Fibroblast of lung (primary cell): ENCODE results near the gene NEMP2. TPM values are rescaled to one million over a fixed set of nuclear protein-coding genes. Genes with fewer than 3 reads are reported as not detected.

Experiments used
- DNase-seq, 2 donors: peaks; one replicate each; pipeline versions ENCODE4 v3.0.0 to v3.0.0-alpha.2; 2010; ENCODE audit warnings: low read depth in 2 of 2
- H2AFZ ChIP-seq: 2 replicates; pipeline ENCODE4 v1.5.1; 2012; ENCODE audit warnings: low read length, control low read depth, inconsistent platforms
- H3K27ac ChIP-seq: 2 replicates; pipeline ENCODE4 v1.5.1; 2011; ENCODE audit warnings: low read length, control low read depth; ENCODE audit not compliant: insufficient read depth
- H3K27me3 ChIP-seq: 2 replicates; pipeline ENCODE4 v1.5.1; 2011; ENCODE audit warnings: mild to moderate bottlenecking, low read length; ENCODE audit not compliant: control insufficient read depth, insufficient read depth
- H3K36me3 ChIP-seq: 2 replicates; pipeline ENCODE4 v1.5.1; 2011; ENCODE audit warnings: low read length; ENCODE audit not compliant: control insufficient read depth, insufficient read depth
- H3K4me1 ChIP-seq: 2 replicates; pipeline ENCODE4 v1.5.1; 2011; ENCODE audit warnings: low read length; ENCODE audit not compliant: control insufficient read depth, insufficient read depth; ENCODE audit errors: extremely low read depth
- H3K4me2 ChIP-seq: 2 replicates; pipeline ENCODE4 v1.5.1; 2011; ENCODE audit warnings: low read length, control low read depth; ENCODE audit not compliant: insufficient read depth; ENCODE audit errors: extremely low read depth
- H3K4me3 ChIP-seq, 4 experiments: fragments of 200-600 bp in 1 of 4; sonication (generic) in 1 of 4; replicated peaks in 1 of 4; 2 replicates each; pipeline ENCODE4 v1.5.1; 2011 to 2016; ENCODE audit warnings: low read length in 4 of 4, low read depth in 3 of 4, mild to moderate bottlenecking in 3 of 4, control low read depth in 2 of 4, inconsistent platforms in 1 of 4, mixed read lengths in 1 of 4; ENCODE audit not compliant: insufficient read depth in 1 of 4; ENCODE audit errors: control extremely low read depth in 1 of 4
- H3K79me2 ChIP-seq: 2 replicates; pipeline ENCODE4 v1.5.1; 2012; ENCODE audit warnings: mild to moderate bottlenecking, low read length, inconsistent platforms; ENCODE audit not compliant: control insufficient read depth, insufficient read depth
- H3K9ac ChIP-seq: 2 replicates; pipeline ENCODE4 v1.5.1; 2011; ENCODE audit warnings: mild to moderate bottlenecking, low read length, control low read depth; ENCODE audit not compliant: insufficient read depth
- H3K9me3 ChIP-seq: 2 replicates; pipeline ENCODE4 v1.5.1; 2012; ENCODE audit warnings: low read depth, low read length; ENCODE audit not compliant: control insufficient read depth, insufficient read depth
- H4K20me1 ChIP-seq: 2 replicates; pipeline ENCODE4 v1.5.1; 2011; ENCODE audit warnings: low read length; ENCODE audit not compliant: control insufficient read depth, insufficient read depth; ENCODE audit errors: extremely low read depth
- CTCF ChIP-seq, 2 donors: IDR thresholded peaks in 1 of 2; conservative IDR thresholded peaks in 1 of 2; 1 replicate in 1 of 2; 2 replicates in 1 of 2; pipeline ENCODE4 v1.5.1; 2011 to 2012; ENCODE audit warnings: low read length in 2 of 2, control low read depth in 1 of 2, inconsistent platforms in 1 of 2, low read depth in 1 of 2, mild to moderate bottlenecking in 1 of 2
- EZH2 ChIP-seq: IDR thresholded peaks from 2 replicates; pipeline ENCODE4 v1.5.1; 2012; ENCODE audit warnings: low read length, control low read depth, mild to moderate bottlenecking; ENCODE audit errors: missing control alignments
- polyA plus RNA-seq, 2 donors: library from polyadenylated mRNA; depleted of rRNA in 1 of 2; stranded (reverse) in 1 of 2; unstranded in 1 of 2; fragments of >200 nt; gene quantifications; 2 replicates each; pipeline ENCODE4 v1.2.1, GENCODE V29; 2011 to 2012; ENCODE audit warnings: missing spikeins in 1 of 2
- total RNA-seq: library from RNA; depleted of rRNA; stranded (reverse); fragments of >200 nt; gene quantifications from 2 replicates; pipeline ENCODE4 v1.2.1, GENCODE V29; 2014

NEMP2 gene
- total and polyA plus RNA-seq, 2 donors (not counting 1 experiment from before 2014, with no cell fraction given), result 5.5 to 6.3 TPM

GRCh38 chr2:190458352-190459107 is 76.0 kb downstream of the NEMP2 start:
- Histone ChIP-seq H2AFZ (no peak overlapping the region), H3K4me2 (no peak overlapping the region), H3K36me3 (no peaks in the 10 kb centered on the region), H3K9ac (no peak overlapping the region), H4K20me1 (no peaks in the 10 kb centered on the region), H3K4me3 (no peak overlapping the region), H3K4me1 (no peaks in the 10 kb centered on the region), H3K9me3 (no peaks in the 10 kb centered on the region), H3K27ac (no peak overlapping the region), H3K27me3 (no peaks in the 10 kb centered on the region), H3K79me2 (no peaks in the 10 kb centered on the region)
- no peak for TF ChIP-seq EZH2
- TF ChIP-seq CTCF (conservative IDR thresholded peaks at IDR 0.05 in 1 of 2, IDR thresholded peaks at IDR 0.05 in 1 of 2; ENCODE audit: low read depth in 1 of 2, low read length in 2 of 2), result no peak
- no peak for DNase-seq

GRCh38 chr2:190457256-190457655 is 77.3 kb downstream of the NEMP2 start:
- Histone ChIP-seq H3K27me3 (no peaks in the 10 kb centered on the region), H3K79me2 (no peaks in the 10 kb centered on the region), H3K36me3 (no peaks in the 10 kb centered on the region), H3K27ac (no peak overlapping the region), H3K4me1 (no peaks in the 10 kb centered on the region), H3K9me3 (no peaks in the 10 kb centered on the region), H2AFZ (no peak overlapping the region), H3K4me3 (no peak overlapping the region), H3K4me2 (no peak overlapping the region), H4K20me1 (no peaks in the 10 kb centered on the region), H3K9ac (no peak overlapping the region)
- TF ChIP-seq EZH2, result no peak
- no peak for TF ChIP-seq CTCF (conservative IDR thresholded peaks at IDR 0.05 in 1 of 2, IDR thresholded peaks at IDR 0.05 in 1 of 2; ENCODE audit: low read depth in 1 of 2, low read length in 2 of 2)
- no peak for DNase-seq

DNA sequence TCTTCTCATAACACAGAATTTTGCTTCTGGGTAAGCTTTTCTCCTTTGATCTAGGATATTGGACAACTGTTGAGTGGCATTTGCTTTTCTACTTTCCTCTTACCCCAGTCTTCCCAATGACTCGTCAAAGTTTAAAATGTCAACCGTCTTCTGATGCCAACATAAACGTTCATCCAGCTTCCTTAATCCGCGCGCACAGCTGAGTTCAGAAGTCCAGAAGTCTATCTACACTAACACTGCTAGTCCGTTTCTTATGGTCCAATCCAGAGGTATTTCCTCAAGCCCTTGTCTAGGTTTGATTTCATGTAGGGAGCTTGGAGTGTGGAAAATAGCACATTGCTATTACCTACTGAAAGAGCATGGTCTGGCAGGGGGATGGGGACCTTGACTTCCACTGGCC is 77.7 kb downstream of the NEMP2 start:
- no peaks in the 10 kb centered on the region for H3K4me1 ChIP-seq
- no peak overlapping the region for H3K27ac ChIP-seq
- no peaks in the 10 kb centered on the region for H3K79me2 ChIP-seq
- no peak overlapping the region for H3K9ac ChIP-seq
- no peak overlapping the region for H2AFZ ChIP-seq
- H3K4me2 ChIP-seq, result no peak overlapping the region
- H3K27me3 ChIP-seq, result no peaks in the 10 kb centered on the region
- no peak overlapping the region for H3K4me3 ChIP-seq
- peak in 1 of 2 donors; percentile 13 for DNase-seq
- no peaks in the 10 kb centered on the region for H3K36me3 ChIP-seq
- no peaks in the 10 kb centered on the region for H3K9me3 ChIP-seq
- H4K20me1 ChIP-seq, result no peaks in the 10 kb centered on the region
- TF ChIP-seq CTCF (conservative IDR thresholded peaks at IDR 0.05 in 1 of 2, IDR thresholded peaks at IDR 0.05 in 1 of 2; ENCODE audit: low read depth in 1 of 2, low read length in 2 of 2), result no peak
- no peak for TF ChIP-seq EZH2
